ENCODE data around the gene TMEM114. TPM values are rescaled to one million over a fixed set of nuclear protein-coding genes. Genes with fewer than 3 reads are reported as not detected.

Gene TMEM114
- total RNA-seq, 3 donors from 2014 or later, result not detected

- Mint-ChIP-seq H3K27me3 (ENCODE audit: low read depth) (peaks cover 9% of the 10 kb centered on the region), H3K4me3 (peak within 1 kb of the TSS; percentile 97), H3K36me3 (ENCODE audit: insufficient read depth) (peaks cover 4% of the 10 kb centered on the region), H3K9me3 (no peaks in the 10 kb centered on the region), H3K4me1 (ENCODE audit: low read depth) (peaks cover 21% of the 10 kb centered on the region)
- ATAC-seq (peak; percentile 96), DNase-seq (peak; percentile 91)
These were observed 31.4 kb upstream of the TMEM114 start, which contains the start of gene METTL22 for GRCh38 chr16:8621572-8622314. METTL22 (plus strand) TSS chr16:8621698; CDS start chr16:8625666, 3,968 bp downstream.

- Mint-ChIP-seq H3K36me3 (ENCODE audit: insufficient read depth) (peaks cover 4% of the 10 kb centered on the region), H3K4me3 (peak overlapping the region; percentile 97), H3K9me3 (no peaks in the 10 kb centered on the region), H3K27me3 (ENCODE audit: low read depth) (peaks cover 11% of the 10 kb centered on the region), H3K4me1 (ENCODE audit: low read depth) (peaks cover 21% of the 10 kb centered on the region)
- ATAC-seq, result no peak
- no peak for DNase-seq
These were observed 30.9 kb upstream of the TMEM114 start for GRCh38 chr16:8621222-8621571.

- peaks cover 21% of the 10 kb centered on the region for H3K4me1 Mint-ChIP-seq (ENCODE audit: low read depth)
- peak overlapping the region; percentile 97 for H3K4me3 Mint-ChIP-seq
- DNase-seq, result no peak
- H3K9me3 Mint-ChIP-seq, result no peaks in the 10 kb centered on the region
- peaks cover 11% of the 10 kb centered on the region for H3K27me3 Mint-ChIP-seq (ENCODE audit: low read depth)
- no peaks in the 10 kb centered on the region for H3K36me3 Mint-ChIP-seq (ENCODE audit: insufficient read depth)
- ATAC-seq, result peak; percentile 14 to 39
These were observed 30.2 kb upstream of the TMEM114 start for GRCh38 chr16:8620535-8620934.

- Mint-ChIP-seq H3K36me3 (ENCODE audit: insufficient read depth) (no peaks in the 10 kb centered on the region), H3K9me3 (no peaks in the 10 kb centered on the region), H3K4me1 (ENCODE audit: low read depth) (peaks cover 18% of the 10 kb centered on the region), H3K27me3 (ENCODE audit: low read depth) (peaks cover 14% of the 10 kb centered on the region), H3K4me3 (no peak overlapping the region)
- DNase-seq, result no peak
- ATAC-seq, result no peak
These were observed 29.5 kb upstream of the TMEM114 start for GRCh38 chr16:8619671-8620370.

GRCh38 chr16:8614435-8615029 lies 24.2 kb upstream of the TMEM114 start:
- no peaks in the 10 kb centered on the region for H3K9me3 Mint-ChIP-seq

GRCh38 chr16:8611886-8612600 lies 21.7 kb upstream of the TMEM114 start:
- no peaks in the 10 kb centered on the region for H3K4me1 Mint-ChIP-seq (ENCODE audit: low read depth)
- no peak overlapping the region for H3K4me3 Mint-ChIP-seq
- peaks cover 12% of the 10 kb centered on the region for H3K27me3 Mint-ChIP-seq (ENCODE audit: low read depth)
- H3K36me3 Mint-ChIP-seq (ENCODE audit: insufficient read depth), result no peaks in the 10 kb centered on the region
- H3K9me3 Mint-ChIP-seq, result no peaks in the 10 kb centered on the region
- DNase-seq (no peak), ATAC-seq (no peak)

More at GRCh38 chr16:8614435-8615029, 24.2 kb upstream of the TMEM114 start:
- DNase-seq (no peak), ATAC-seq (no peak)
- H3K4me3 Mint-ChIP-seq, result no peak overlapping the region
- H3K4me1 Mint-ChIP-seq (ENCODE audit: low read depth), result no peaks in the 10 kb centered on the region
- no peaks in the 10 kb centered on the region for H3K36me3 Mint-ChIP-seq (ENCODE audit: insufficient read depth)
- H3K27me3 Mint-ChIP-seq (ENCODE audit: low read depth), result peaks cover 15% of the 10 kb centered on the region

- Mint-ChIP-seq H3K27me3 (ENCODE audit: low read depth) (peaks cover 16% of the 10 kb centered on the region), H3K36me3 (ENCODE audit: insufficient read depth) (no peaks in the 10 kb centered on the region), H3K4me1 (ENCODE audit: low read depth) (no peaks in the 10 kb centered on the region), H3K9me3 (no peaks in the 10 kb centered on the region), H3K4me3 (no peak overlapping the region)
- no peak for DNase-seq
- no peak for ATAC-seq
These were observed 20.8 kb upstream of the TMEM114 start for GRCh38 chr16:8611122-8611521.

- DNase-seq (no peak), ATAC-seq (no peak)
- peaks cover 14% of the 10 kb centered on the region for H3K27me3 Mint-ChIP-seq (ENCODE audit: low read depth)
- H3K9me3 Mint-ChIP-seq, result no peaks in the 10 kb centered on the region
- H3K4me3 Mint-ChIP-seq, result no peak overlapping the region
- H3K4me1 Mint-ChIP-seq (ENCODE audit: low read depth), result no peaks in the 10 kb centered on the region
- no peaks in the 10 kb centered on the region for H3K36me3 Mint-ChIP-seq (ENCODE audit: insufficient read depth)
These were observed 16.9 kb upstream of the TMEM114 start for GRCh38 chr16:8607214-8607613.

GRCh38 chr16:8605554-8605953 lies 15.2 kb upstream of the TMEM114 start:
- Mint-ChIP-seq H3K4me1 (ENCODE audit: low read depth) (no peaks in the 10 kb centered on the region), H3K36me3 (ENCODE audit: insufficient read depth) (no peaks in the 10 kb centered on the region), H3K4me3 (no peak overlapping the region), H3K9me3 (no peaks in the 10 kb centered on the region), H3K27me3 (ENCODE audit: low read depth) (peaks cover 16% of the 10 kb centered on the region)
- ATAC-seq, result no peak
- DNase-seq, result no peak

GRCh38 chr16:8600144-8600775 lies 9.9 kb upstream of the TMEM114 start:
- Mint-ChIP-seq H3K36me3 (ENCODE audit: insufficient read depth) (no peaks in the 10 kb centered on the region), H3K27me3 (ENCODE audit: low read depth) (peaks cover 4% of the 10 kb centered on the region), H3K9me3 (no peaks in the 10 kb centered on the region), H3K4me1 (ENCODE audit: low read depth) (no peaks in the 10 kb centered on the region), H3K4me3 (no peak overlapping the region)
- DNase-seq (no peak), ATAC-seq (no peak)

- DNase-seq, result no peak
These were observed 6.3 kb upstream of the TMEM114 start for GRCh38 chr16:8596581-8596980.

GRCh38 chr16:8595783-8596182 lies 5.5 kb upstream of the TMEM114 start:
- Mint-ChIP-seq H3K36me3 (ENCODE audit: insufficient read depth) (no peaks in the 10 kb centered on the region), H3K4me1 (ENCODE audit: low read depth) (no peaks in the 10 kb centered on the region), H3K4me3 (no peak overlapping the region), H3K27me3 (ENCODE audit: low read depth) (peaks cover 8% of the 10 kb centered on the region), H3K9me3 (no peaks in the 10 kb centered on the region)
- ATAC-seq (no peak), DNase-seq (no peak)

More at GRCh38 chr16:8596581-8596980, 6.3 kb upstream of the TMEM114 start:
- Mint-ChIP-seq H3K4me3 (no peak overlapping the region), H3K36me3 (ENCODE audit: insufficient read depth) (no peaks in the 10 kb centered on the region), H3K27me3 (ENCODE audit: low read depth) (peaks cover 8% of the 10 kb centered on the region), H3K9me3 (no peaks in the 10 kb centered on the region), H3K4me1 (ENCODE audit: low read depth) (no peaks in the 10 kb centered on the region)
- ATAC-seq, result no peak

- no peaks in the 10 kb centered on the region for H3K9me3 Mint-ChIP-seq
- H3K4me3 Mint-ChIP-seq, result no peak overlapping the region
- no peaks in the 10 kb centered on the region for H3K36me3 Mint-ChIP-seq (ENCODE audit: insufficient read depth)
- no peaks in the 10 kb centered on the region for H3K4me1 Mint-ChIP-seq (ENCODE audit: low read depth)
- H3K27me3 Mint-ChIP-seq (ENCODE audit: low read depth), result peaks cover 15% of the 10 kb centered on the region
- no peak for ATAC-seq
- no peak for DNase-seq
These were observed 3.9 kb upstream of the TMEM114 start for GRCh38 chr16:8594149-8594666.

- H3K27me3 Mint-ChIP-seq (ENCODE audit: low read depth), result peaks cover 36% of the 10 kb centered on the region
- ATAC-seq (no peak), DNase-seq (no peak)
- H3K4me3 Mint-ChIP-seq, result no peak overlapping the region
- no peaks in the 10 kb centered on the region for H3K36me3 Mint-ChIP-seq (ENCODE audit: insufficient read depth)
- H3K9me3 Mint-ChIP-seq, result no peaks in the 10 kb centered on the region
- no peaks in the 10 kb centered on the region for H3K4me1 Mint-ChIP-seq (ENCODE audit: low read depth)
These were observed 1.1 kb upstream of the TMEM114 start for GRCh38 chr16:8591451-8591850.

All from activated T-cell treated with anti-CD3 and anti-CD28 coated beads, Interleukin-2, amount 50 U/mL, for 4 hours (primary cell).